GM19239 (cell line): ENCODE data around the gene CACNA2D3.

Source experiments
- DNase-seq: peaks from one replicate; pipeline ENCODE4 v3.0.0; 2011; ENCODE audit warnings: low spot score; ENCODE audit not compliant: insufficient read length
- FAIRE-seq: peaks from 2 replicates; lab custom pipeline; 2011; peaks lifted over from hg19 to GRCh38; lab: Jason Lieb, UNC

CACNA2D3 gene

DNA sequence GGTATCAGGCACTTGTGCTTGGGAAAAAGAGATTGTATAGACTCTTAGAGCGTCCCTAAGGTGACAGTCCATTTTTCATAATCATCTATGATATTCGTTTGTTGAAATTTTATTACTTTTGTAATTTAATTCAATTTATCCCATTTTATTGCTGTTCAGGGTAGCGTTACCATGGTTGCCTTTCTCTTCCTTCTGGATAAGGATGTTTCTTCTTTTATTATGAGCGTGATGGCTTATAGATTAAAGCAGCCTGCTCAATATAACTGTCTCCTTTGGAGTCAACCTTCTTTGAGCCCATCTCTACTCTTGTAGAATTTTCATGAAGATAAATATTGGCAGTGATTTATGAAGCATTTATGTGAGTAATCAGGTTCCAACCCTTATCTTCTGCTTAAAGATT, 623.5 kb downstream of the CACNA2D3 start:
- FAIRE-seq (no peak), DNase-seq (no peak)

DNA sequence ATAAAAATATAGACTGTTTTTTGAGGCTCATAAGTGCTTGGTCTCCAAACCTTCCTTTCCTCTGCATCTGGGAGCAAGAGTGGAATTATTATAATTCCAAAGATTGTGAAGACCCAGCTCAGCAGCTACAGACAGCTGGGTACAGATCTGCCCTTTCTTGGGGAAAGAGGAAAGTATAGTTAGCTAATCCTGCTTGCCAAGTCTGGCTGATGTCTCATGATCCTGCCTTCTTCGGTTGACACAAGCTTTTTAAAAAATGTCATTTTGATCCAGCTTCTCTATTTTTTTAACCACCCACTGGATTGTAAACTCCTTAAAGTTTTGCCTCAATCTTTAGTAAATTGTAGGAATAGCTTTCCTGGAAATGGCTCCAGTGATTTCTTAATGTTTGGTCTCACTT, 624.4 kb downstream of the CACNA2D3 start:
- FAIRE-seq (no peak), DNase-seq (no peak)

DNA sequence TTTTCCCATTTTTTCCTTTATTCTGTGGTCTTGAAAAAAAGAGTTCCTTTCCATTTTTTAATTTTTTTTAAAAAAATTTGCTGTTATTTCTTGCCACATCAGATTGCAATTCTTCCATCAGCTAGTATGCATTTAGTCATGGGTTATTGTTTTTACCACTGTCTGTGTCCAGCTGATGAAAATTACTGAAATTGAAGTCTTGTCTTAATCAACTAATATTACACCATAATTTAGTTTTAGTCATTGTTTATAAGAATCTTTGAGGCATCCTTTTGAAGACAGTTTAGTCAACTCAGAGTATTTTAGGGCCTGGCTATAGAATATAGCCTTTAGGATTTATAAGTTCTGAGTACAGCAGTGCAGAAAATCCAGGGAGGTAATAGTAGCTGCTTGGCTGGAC, 633.4 kb downstream of the CACNA2D3 start:
- DNase-seq (no peak), FAIRE-seq (no peak)

DNA sequence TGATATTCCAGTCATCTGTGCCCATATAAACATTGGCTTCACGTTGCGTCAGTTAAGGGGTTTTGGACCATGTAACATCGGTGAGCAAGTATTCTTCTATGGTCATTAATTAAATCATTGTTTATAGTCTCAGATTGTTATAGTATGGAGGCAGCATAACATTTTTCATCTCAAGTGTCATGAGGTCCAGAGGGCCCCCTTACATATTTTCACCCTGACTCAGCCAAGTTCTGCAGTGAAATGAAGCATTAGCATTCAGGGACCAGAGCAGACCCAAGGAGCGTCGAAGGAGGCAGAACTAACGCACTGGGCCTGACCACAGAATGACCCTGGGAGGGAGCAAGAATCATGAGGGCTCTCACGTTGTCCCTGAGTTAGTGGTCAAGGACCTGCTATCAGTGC, 634.0 kb downstream of the CACNA2D3 start:
- FAIRE-seq (no peak), DNase-seq (no peak)

DNA sequence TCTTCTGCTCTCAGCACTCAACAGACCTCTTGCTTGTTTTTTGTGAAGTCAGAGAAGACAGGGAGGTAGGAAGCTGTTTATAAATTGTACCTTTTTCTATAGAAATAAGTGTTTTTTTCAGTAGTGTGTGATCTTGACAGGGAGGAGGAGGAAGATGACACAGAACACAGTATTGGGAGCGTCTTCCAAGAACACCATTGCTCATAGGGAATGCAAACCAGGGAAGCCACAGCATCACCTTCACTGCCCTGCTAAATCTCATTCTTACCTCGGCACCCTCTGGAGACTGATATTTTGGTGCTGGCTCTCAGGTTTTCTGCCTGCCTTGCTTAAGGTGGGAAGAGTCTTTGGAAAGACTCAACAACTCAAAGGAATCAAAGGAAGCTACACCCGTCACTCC, 636.1 kb downstream of the CACNA2D3 start:
- FAIRE-seq (no peak), DNase-seq (no peak)

DNA sequence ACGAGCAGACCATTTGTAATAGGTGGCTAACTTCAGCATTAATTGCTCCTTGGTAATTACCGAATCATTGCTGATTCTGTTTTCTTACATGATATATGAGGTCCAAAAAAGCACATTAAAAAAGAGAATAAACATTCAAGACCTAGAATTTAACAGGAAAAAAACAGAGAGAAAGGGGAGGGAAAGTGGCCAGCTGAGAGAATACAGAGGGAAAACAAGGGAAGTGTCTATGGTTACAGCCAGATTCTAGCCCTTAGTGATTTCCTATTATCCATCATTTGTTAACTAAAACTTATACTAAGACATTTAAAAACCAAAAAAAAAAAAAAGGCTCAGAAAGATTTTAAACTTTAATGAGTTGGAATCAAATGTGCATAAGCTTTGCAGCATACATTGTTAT, 636.8 kb downstream of the CACNA2D3 start:
- DNase-seq (no peak), FAIRE-seq (no peak)

DNA sequence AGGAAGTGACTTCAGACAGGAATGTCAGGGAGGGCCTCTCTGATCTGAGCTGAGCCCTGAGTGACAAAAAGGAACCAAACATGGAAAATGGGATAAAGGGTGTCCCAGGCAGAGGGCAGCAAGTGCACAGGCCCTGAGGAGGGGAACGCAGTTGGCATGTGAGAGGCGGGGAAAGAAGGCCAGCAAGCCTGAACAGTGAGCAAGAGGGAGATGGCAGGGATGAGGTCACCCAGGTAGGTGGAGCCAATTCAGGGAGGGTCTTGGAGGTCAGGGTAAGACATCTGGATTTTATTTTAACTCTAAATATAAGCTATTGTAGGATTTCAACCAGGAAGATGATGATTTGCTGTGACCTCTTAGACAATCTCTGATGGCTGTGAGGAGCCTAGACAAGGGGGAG, 637.8 kb downstream of the CACNA2D3 start:
- FAIRE-seq: no peak
- no peak for DNase-seq

DNA sequence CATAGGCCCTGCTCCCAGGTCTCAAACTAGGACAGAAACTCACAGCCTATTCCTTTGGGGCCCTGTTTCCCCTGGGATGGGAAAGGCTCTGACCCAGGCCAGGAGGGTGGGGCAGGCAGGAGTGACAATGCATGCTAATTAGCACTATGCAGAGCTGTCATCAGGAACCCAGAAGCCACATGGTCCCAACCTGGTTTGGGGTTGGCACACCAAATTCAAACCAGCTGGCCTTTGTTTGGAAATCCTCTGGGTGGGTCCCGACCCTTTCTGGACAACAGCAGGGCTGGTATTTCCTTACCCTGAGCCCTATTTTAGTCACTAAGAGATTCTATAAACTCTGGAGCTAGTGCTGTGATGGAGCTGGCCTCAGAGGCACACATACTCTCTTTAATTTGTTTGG, 639.3 kb downstream of the CACNA2D3 start:
- DNase-seq (no peak), FAIRE-seq (no peak)

DNA sequence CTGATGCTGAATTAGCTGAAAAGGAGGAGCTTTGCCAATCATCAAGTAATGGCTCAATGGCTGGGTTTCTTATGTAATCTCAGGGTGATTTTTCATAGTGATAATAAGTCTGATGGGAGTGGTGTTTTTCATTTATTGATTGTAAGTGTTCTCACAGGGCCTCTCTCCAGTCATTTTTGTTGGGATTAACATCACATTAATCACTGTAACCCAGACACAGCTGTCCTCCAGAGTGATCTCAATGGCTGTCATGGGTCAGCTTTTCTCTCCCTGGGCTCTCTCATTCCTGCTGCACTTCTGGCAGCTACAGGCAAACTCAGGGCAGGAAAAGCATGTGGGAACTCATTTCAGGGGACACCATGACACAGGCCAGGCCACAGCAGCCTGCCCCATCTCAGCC, 642.6 kb downstream of the CACNA2D3 start:
- DNase-seq (no peak), FAIRE-seq (no peak)

DNA sequence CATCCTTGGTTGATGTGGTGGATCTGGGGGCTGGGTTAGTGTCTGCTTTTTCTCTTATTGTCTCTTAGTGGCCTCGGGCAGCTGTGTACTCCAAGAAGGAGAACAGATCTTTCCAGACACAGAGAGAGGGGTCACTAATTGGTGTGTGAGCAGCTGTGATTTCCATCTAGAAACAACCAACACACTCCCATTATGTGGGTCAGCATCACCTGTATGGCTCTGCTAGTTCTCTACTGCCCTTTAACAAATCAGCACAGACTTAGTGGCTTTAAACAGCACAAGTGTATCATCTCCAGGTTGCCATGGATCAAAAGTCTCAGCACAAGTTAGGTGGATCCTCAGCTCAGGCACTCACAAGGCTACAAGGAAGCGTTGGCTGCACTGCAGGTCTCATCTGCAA, 648.7 kb downstream of the CACNA2D3 start:
- FAIRE-seq: no peak

DNA sequence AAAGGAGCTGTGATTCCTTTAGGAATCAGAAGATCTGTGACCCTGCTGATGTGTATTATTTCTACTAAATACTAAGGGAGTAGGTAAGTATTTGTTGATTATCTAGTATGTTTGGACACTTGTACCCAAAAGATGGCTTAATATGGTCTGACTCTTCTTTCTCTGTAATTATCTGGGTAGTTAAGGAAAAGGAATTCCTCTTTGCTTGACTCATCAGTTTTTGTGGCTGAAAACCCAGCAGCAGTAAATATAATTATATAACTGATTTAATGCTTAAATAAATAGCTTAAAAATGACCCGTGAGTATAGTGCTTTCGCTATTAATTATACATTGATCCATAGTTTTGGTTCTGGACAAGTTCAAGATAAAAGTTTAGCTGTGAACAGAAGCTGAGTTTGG, 649.7 kb downstream of the CACNA2D3 start:
- FAIRE-seq: no peak

More for the DNA sequence above, 648.7 kb downstream of the CACNA2D3 start:
- DNase-seq: no peak

DNA sequence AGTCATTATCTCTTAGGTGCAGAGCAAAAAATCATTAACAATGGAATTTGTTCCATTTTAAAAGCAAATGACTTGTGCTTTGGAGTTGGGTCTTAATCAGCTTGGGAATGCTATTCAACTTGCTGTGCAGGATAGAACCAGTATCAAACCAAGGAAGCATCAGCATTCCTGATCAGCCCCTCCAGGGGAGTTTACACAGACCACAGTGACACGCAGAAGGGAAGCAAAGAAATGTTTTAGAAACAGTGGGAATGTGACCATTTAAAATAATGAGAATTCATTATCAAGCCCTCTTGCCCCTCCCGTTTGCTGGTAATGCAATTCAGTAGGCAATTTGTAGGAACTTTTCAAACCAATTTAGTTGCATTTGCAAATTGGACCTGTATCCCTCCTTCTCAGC, 650.4 kb downstream of the CACNA2D3 start:
- no peak for FAIRE-seq

More for the DNA sequence above, 649.7 kb downstream of the CACNA2D3 start:
- DNase-seq: no peak

DNA sequence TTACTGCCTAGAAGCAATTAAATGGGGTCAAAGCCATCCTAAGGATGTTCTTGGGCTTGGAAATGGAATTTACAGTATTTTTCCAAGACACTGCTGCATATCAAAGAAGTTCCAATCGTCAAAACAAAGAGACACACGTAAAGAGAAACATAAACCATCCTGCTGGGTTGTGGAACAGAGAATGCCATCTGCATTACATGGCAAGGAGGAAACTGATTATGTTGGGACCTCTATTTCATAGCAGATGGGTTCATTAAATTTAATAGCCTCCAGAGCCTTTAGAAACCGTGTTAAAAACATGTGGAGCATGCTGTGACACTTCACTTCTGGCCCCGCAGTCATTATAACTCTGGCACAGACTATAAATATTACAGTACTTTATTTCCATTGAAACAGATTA, 650.9 kb downstream of the CACNA2D3 start:
- no peak for FAIRE-seq
- DNase-seq: no peak

More for the DNA sequence above, 650.4 kb downstream of the CACNA2D3 start:
- DNase-seq: no peak

DNA sequence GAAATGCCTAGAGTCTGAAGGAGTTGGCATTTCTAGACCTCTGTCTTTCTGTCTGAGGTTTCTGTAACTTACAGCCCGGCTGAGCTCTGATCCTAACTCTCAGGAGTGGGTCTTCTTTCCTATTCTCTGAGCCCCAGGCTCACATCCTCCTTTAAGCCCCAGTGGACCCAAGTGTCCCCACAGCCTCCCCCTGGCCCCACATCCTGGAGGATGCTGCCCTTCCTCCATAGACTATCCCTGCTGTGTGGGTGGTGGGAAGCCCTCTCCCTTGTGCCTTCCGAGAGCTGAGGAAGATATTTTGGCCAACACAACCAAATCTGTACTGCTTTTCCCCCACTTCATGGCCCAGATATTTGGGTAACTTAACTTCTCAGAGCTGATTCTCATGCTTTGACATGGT, 654.2 kb downstream of the CACNA2D3 start:
- DNase-seq: no peak
- no peak for FAIRE-seq

DNA sequence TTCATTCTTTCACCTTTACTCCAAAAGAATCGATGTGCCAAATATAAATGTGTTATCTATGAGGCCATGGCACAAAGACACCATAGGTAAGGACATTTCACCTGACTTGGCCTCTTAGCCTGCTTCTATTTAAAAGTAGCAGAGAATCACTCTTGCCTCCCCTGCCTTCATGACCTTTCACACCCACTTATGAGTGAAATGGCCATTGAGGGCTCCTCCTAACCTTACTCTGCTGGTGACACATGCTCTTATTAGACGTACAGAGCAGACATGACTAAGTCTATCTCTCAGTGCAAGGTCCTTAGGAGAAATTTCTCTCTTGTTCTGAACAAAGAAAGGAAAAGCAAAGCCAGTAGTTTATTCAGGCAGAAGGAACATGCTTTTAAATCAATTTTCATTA, 654.8 kb downstream of the CACNA2D3 start:
- FAIRE-seq (no peak), DNase-seq (no peak)

DNA sequence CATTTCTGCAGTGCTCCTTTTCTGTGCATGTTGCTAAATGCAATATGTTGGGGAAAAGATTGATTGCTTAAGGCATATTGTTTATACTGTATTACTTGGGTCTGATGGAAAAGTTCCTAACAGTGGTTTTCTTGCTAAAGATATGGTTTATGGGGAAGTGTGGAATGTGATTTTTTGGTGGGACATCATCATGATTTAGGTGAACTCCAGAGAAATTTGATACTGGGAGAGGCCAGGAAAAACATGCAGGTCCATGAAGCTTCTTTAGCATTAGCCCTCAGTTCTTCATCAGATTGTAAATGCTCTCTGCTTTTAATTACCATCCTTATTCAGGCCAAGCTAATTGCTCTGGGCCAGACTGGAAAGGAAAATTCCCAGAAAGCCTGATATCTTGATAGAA, 658.0 kb downstream of the CACNA2D3 start:
- no peak for DNase-seq
- FAIRE-seq: no peak

DNA sequence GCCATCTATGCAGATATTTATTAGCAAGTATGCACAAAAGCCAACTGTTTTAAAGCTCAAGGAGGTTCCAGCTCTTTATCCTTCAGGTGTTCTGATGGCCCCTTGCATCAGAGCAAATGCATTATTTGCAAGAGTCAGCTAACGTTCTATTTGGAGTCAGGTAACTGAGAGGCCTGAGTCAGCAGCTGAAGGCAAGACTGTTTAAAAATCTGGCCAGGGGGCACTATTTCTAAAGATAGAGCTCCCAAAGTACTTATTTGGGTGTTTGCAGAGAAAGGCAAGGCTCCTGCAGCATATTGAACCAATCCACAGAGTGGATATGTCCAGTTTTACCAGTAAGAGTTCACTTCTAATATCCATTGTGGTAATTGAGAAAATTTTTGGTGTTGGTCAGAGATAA, 659.4 kb downstream of the CACNA2D3 start:
- no peak for DNase-seq
- FAIRE-seq: no peak

DNA sequence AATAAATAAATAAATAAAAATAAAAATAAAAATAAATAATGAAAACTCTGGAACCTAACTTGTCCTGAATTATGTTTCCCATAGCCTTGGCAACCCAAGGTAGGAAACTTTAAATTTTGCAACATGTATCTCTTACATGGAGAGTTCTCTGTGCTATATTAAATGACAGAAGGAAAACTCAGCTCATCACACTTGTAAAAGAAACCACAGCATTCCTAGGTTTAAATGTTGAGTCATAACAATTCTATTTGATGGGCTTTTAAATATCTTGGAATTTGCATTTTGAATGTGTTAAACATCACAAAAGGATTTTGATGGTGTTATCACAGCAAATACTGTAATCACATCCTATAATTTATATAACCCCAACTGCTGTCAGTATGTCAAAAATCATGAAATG, 661.3 kb downstream of the CACNA2D3 start:
- DNase-seq (no peak), FAIRE-seq (no peak)

DNA sequence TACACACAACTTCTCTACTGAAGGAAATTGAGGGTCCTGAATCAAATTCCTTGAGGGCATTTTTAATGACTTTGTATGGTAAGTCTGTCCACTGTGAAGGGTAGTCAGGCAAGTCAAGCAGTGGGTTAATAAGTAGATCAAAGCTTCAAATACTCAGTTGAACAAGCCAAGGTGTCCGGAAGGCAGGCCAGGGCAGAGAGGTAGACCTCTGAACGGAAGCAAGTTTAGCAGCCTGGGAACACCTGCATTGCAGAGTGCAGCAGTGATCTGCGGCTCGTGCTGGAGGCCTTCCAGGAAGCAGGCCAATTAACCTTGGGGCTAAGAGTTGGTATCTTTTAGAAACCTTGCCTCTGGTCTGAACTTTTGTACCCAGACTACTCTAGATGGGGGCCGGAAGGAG, 661.7 kb downstream of the CACNA2D3 start:
- FAIRE-seq: no peak
- no peak for DNase-seq

DNA sequence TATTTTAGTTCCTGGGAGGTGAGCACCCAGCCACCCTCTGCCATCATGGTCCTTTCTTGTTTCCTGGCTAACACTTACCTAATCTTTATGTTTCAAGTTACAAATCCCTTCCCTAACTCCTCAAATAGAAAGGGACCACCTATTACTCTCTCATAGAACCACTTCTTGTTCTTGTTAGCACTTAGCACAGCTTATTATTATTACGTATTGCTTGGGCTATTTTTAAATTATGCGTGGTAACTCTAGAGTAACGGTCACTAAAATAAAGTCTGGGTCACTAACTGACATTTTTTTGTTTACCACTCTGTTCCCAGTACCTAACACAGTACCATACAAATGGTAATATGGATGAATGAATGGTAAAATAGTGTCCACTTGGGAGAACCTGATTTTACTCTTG, 663.6 kb downstream of the CACNA2D3 start:
- DNase-seq (no peak), FAIRE-seq (no peak)

DNA sequence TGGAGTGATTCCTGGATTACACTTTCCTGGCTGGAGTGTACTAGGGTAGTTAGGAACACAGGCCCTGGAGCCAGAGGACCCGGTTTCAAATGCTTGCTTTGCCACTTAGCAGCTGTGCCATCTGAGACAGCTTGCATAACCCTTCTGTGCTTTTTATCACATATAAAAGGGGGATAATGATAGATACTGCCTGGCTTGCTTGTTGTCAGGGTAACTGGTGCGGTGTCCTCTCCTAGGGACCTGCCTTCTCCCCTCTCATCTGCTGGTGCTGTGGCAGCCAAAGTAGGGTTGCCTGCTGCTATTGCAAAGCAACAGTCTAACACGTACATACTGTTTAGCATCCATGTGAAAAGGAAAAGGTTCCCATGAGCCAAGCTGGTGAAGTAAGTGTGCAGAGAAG, 667.7 kb downstream of the CACNA2D3 start:
- DNase-seq: no peak
- FAIRE-seq: no peak

DNA sequence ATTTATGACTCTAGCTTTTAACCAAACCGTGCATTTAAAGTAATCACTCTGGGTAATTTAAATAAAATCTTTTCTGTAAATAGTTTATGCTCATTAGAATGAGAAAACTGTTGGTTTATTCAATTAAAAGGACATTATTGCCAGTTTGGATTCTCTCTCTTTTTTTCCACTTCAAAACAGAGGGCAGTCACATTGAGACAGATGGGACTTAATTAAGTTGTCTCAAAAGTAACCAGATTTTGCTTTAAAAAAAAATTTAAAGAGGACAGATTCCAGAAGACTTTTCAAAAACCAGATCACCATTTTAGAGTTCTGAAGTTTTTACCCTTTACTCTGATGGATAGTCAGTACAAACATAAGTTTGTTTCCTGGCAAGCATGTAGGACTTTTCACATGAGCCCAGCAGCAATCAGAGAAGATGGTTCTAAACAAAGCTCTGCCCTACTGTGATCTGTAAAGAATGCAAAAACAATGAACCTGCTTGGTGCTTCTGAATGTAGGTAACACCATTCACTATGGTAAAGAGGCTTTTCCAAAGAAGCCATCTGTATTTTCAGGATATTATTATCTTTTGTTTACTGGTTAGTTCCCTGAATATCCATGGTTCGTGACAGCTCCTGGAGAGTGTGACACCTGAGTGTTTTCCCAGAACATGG, 669.3 kb downstream of the CACNA2D3 start:
- no peak for DNase-seq

DNA sequence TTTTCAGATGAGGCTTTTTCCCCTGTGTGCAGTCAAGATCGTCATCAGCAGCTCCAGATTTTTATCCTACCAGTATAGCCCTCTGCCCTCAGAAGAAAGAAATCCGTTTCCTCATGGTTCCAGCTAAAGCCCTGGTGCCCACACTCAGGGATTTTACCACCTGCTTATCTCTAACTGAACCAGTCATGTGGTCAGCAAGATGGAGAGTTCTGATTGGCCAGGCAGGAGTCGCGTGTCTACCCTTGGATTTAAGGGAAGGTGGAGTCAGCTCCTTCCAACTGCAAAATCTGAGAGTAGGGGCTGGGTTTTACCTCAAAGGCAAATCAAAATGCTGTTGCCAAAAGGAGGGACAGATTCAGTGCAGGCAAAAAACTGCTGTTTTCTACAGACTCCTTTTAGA, 670.2 kb downstream of the CACNA2D3 start:
- no peak for FAIRE-seq
- DNase-seq: no peak

More for the DNA sequence above, 669.3 kb downstream of the CACNA2D3 start:
- no peak for FAIRE-seq
